Panc1 (cell line): Measurements from ENCODE around the gene MOB2. TPM values are rescaled to one million over a fixed set of nuclear protein-coding genes. Genes with fewer than 3 reads are reported as not detected.

Experiments used
- ATAC-seq: fragments of 200-7000 bp; cut with Tn5 transposase; 2 replicates; pipeline ENCODE4 v1.9.1; 2020; ENCODE audit warnings: mild to moderate bottlenecking, moderate library complexity
- BruUV-seq: library from RNA; stranded (reverse); fragments of 400-500 nt; replicated peaks from 2 replicates; lab custom pipeline; 2021; lab: Mats Ljungman, UMichigan
- CTCF ChIA-PET: fragments of 300-600 bp; sonication (Branson Sonifier 250); formaldehyde crosslinking; loops from one replicate; lab custom pipeline; 2022; ENCODE audit warnings: antibody characterized with exemption; lab: Charles Lee
- POLR2A ChIA-PET: fragments of 300-600 bp; sonication (Branson Sonifier 250); formaldehyde crosslinking; loops from one replicate; lab custom pipeline; 2022; ENCODE audit warnings: antibody characterized with exemption; lab: Charles Lee
- DNase-seq: peaks from one replicate; pipeline ENCODE4 v3.0.0-alpha.2; 2010; ENCODE audit warnings: low read depth, low spot score
- H3K27ac ChIP-seq: 2 replicates; pipeline ENCODE4 v1.5.1; 2011; ENCODE audit warnings: mild to moderate bottlenecking, low read length, inconsistent platforms
- H3K27me3 ChIP-seq: fragments of 200-500 bp; sonication (Bioruptor generic); 2 replicates; pipeline ENCODE4 v1.6.0; 2014; ENCODE audit warnings: low read length, inconsistent platforms; ENCODE audit not compliant: control insufficient read depth, insufficient read depth
- H3K36me3 ChIP-seq: fragments of 200-500 bp; sonication (Bioruptor generic); 2 replicates; pipeline ENCODE4 v1.5.1; 2014; ENCODE audit warnings: inconsistent platforms, mild to moderate bottlenecking, low read length, moderate library complexity; ENCODE audit not compliant: control insufficient read depth, insufficient read depth
- H3K4me1 ChIP-seq: 2 replicates; pipeline ENCODE4 v1.5.1; 2011; ENCODE audit warnings: inconsistent platforms, mild to moderate bottlenecking, low read length, moderate library complexity; ENCODE audit not compliant: control insufficient read depth, insufficient read depth
- H3K4me3 ChIP-seq, 2 experiments: 2 replicates each; pipeline ENCODE4 v1.5.1; 2011 to 2012; ENCODE audit warnings: low read depth in 2 of 2, low read length in 2 of 2, mild to moderate bottlenecking in 2 of 2, inconsistent platforms in 1 of 2, moderate library complexity in 1 of 2
- H3K9me3 ChIP-seq: fragments of 200-500 bp; sonication (Bioruptor generic); 2 replicates; pipeline ENCODE4 v1.5.1; 2014; ENCODE audit warnings: low read depth, mild to moderate bottlenecking, inconsistent platforms, low read length, moderate library complexity; ENCODE audit not compliant: control insufficient read depth, insufficient read depth
- CTCF ChIP-seq: fragments of 450-650 bp; IDR thresholded peaks from 2 replicates; pipeline ENCODE4 v1.5.1; 2017; ENCODE audit warnings: mild to moderate bottlenecking
- POLR2AphosphoS5 ChIP-seq: IDR thresholded peaks from 2 replicates; pipeline ENCODE4 v1.6.1; 2012; ENCODE audit warnings: mild to moderate bottlenecking, low read depth, low read length, moderate library complexity
- REST ChIP-seq, 2 experiments: IDR thresholded peaks; 2 replicates each; pipeline ENCODE4 v1.6.1; 2011 to 2012; ENCODE audit warnings: low read depth in 2 of 2, control low read depth in 1 of 2, low read length in 1 of 2, mild to moderate bottlenecking in 1 of 2, moderate library complexity in 1 of 2; ENCODE audit not compliant: insufficient read depth in 1 of 2
- SIN3A ChIP-seq: IDR thresholded peaks from 2 replicates; pipeline ENCODE4 v1.6.1; 2012; ENCODE audit warnings: low read depth, mild to moderate bottlenecking, low read length, moderate library complexity, borderline replicate concordance; ENCODE audit not compliant: insufficient read depth
- TCF7L2 ChIP-seq: IDR thresholded peaks from 2 replicates; pipeline ENCODE4 v1.6.1; 2011; ENCODE audit warnings: mild to moderate bottlenecking, low read depth, low read length, inconsistent platforms
- in situ Hi-C: cut with HindIII; loops from 2 replicates; pipeline ENCODE4 v1.10.0; 2016; ENCODE audit warnings: low sequenced_read_pairs, low pct_unique_long_range_greater_than_20kb
- intact Hi-C: fragments of 100-400 bp; cut with micrococcal nuclease; formaldehyde crosslinking; loops from one replicate; pipeline ENCODE4 v1.10.0; 2022; ENCODE audit not compliant: unreplicated experiment
- total RNA-seq: library from RNA; stranded (reverse); gene quantifications from one replicate; pipeline ENCODE4 v1.2.1, GENCODE V29; 2021; ENCODE audit not compliant: unreplicated experiment

Gene MOB2
- total RNA-seq, 1 experiment from 2014 or later, result 51.2 TPM

DNA sequence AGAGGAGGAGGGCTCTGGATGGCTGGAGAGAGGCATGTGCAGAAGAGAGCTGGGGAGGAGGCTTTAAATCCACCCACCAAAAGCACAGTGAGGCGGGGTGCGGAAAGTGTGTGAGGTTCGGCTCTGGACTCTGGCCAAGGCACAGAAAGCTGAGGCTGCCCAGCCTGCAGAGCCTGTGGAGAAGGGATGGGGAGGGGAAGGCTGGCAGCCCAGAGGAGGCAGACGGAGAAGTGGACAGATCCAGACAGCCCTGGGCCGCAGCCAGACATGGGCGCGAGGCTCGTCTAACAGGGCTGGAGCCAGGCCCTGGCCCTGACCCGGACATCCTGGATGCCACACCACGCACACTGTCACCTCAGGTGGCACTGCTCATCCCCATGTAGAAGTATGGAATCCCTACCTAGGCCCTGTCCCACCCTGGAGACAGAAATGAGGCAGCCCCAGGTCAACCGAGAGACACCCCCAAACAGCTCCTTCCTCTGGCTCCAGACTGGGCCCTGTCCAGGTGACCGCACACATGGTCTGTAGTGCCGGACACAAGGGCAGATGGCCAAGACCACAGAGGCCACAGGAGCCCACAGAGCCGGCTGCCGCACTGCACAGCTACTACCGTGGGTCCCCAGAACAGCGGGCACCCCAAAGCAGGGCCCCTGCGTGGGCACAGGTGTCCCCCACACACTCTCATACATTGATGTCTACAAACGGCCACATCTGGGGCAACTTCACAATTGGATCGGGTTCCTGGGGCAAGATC is 16.6 kb upstream of the MOB2 start:
- CTCF ChIA-PET, result no interaction called here
- TF ChIP-seq SIN3A, result no peak
- TF ChIP-seq REST (IDR thresholded peaks at IDR 0.05; ENCODE audit: insufficient read depth in 1 of 2, low read depth in 2 of 2, low read length in 1 of 2), result no peak
- TF ChIP-seq POLR2AphosphoS5, result no peak
- no peak for TF ChIP-seq CTCF
- TF ChIP-seq TCF7L2, result no peak
- Histone ChIP-seq H3K27me3 (no peaks in the 10 kb centered on the region), H3K27ac (no peak overlapping the region), H3K36me3 (no peaks in the 10 kb centered on the region), H3K9me3 (no peaks in the 10 kb centered on the region), H3K4me3 (no peak overlapping the region), H3K4me1 (peaks cover 6% of the 10 kb centered on the region; the same call in 1 of the 2 replicates)
- POLR2A ChIA-PET, result no interaction called here
- intact Hi-C loops (no loop called here), in situ Hi-C loops (no loop called here)
- BruUV-seq, result no TSS peak
- no peak for DNase-seq
- no peak for ATAC-seq

- Histone ChIP-seq H3K4me3 (no peak overlapping the region), H3K27ac (no peak overlapping the region), H3K9me3 (no peaks in the 10 kb centered on the region), H3K27me3 (no peaks in the 10 kb centered on the region), H3K4me1 (peaks cover 2% of the 10 kb centered on the region; the same call in 1 of the 2 replicates), H3K36me3 (no peaks in the 10 kb centered on the region)
- POLR2A ChIA-PET, result no interaction called here
- no TSS peak for BruUV-seq
- no peak for DNase-seq
- in situ Hi-C loops, result no loop called here
- CTCF ChIA-PET, result no interaction called here
- no peak for TF ChIP-seq REST (IDR thresholded peaks at IDR 0.05; ENCODE audit: insufficient read depth in 1 of 2, low read depth in 2 of 2, low read length in 1 of 2)
- no peak for TF ChIP-seq CTCF
- intact Hi-C loops, result no loop called here
- no peak for ATAC-seq
Observed at GRCh38 chr11:1502168-1502953, 15.8 kb upstream of the MOB2 start.
